DLD1 (cell line): ENCODE measurements around the gene KMT5B.

ENCODE experiments used
- in situ Hi-C: cut with HindIII; loops from 2 replicates; pipeline ENCODE4 v1.10.0; 2017; ENCODE audit warnings: low sequenced_read_pairs

KMT5B gene

GRCh38 chr11:68146704-68147474 lies 66.2 kb downstream of the KMT5B start:
- in situ Hi-C loops: no loop called here

- in situ Hi-C loops: no loop called here
Measured at GRCh38 chr11:68146010-68146540, 67.0 kb downstream of the KMT5B start.

- in situ Hi-C loops: no loop called here
Measured at GRCh38 chr11:68145120-68145866, 67.8 kb downstream of the KMT5B start.

- in situ Hi-C loops: no loop called here
Measured at GRCh38 chr11:68143310-68143689, 69.8 kb downstream of the KMT5B start.

GRCh38 chr11:68142441-68143309 lies 70.4 kb downstream of the KMT5B start:
- in situ Hi-C loops: no loop called here

GRCh38 chr11:68142028-68142412 lies 71.1 kb downstream of the KMT5B start:
- in situ Hi-C loops: no loop called here

- in situ Hi-C loops: no loop called here
Measured at GRCh38 chr11:68141246-68142027, 71.7 kb downstream of the KMT5B start.

- in situ Hi-C loops: no loop called here
Measured at GRCh38 chr11:68140496-68141245, 72.4 kb downstream of the KMT5B start.

GRCh38 chr11:68138237-68138636 lies 74.9 kb downstream of the KMT5B start:
- in situ Hi-C loops: no loop called here

GRCh38 chr11:68137833-68138232 lies 75.3 kb downstream of the KMT5B start:
- in situ Hi-C loops: no loop called here

GRCh38 chr11:68136866-68137265 lies 76.2 kb downstream of the KMT5B start:
- in situ Hi-C loops: no loop called here

- in situ Hi-C loops: no loop called here
Measured at GRCh38 chr11:68135161-68135560, 77.9 kb downstream of the KMT5B start.

- in situ Hi-C loops: no loop called here
Measured at GRCh38 chr11:68133761-68134160, 79.3 kb downstream of the KMT5B start.

- in situ Hi-C loops: no loop called here
Measured at GRCh38 chr11:68130121-68130520, 83.0 kb downstream of the KMT5B start.

GRCh38 chr11:68128682-68129327 lies 84.3 kb downstream of the KMT5B start:
- in situ Hi-C loops: no loop called here

- in situ Hi-C loops: no loop called here
Measured at GRCh38 chr11:68127714-68128681, 85.1 kb downstream of the KMT5B start.

GRCh38 chr11:68125164-68125563 lies 87.9 kb downstream of the KMT5B start:
- in situ Hi-C loops: no loop called here

GRCh38 chr11:68122936-68123539 lies 90.1 kb downstream of the KMT5B start:
- in situ Hi-C loops: no loop called here
